ENCODE measurements around the gene PTGES. TPM values are rescaled to one million over a fixed set of nuclear protein-coding genes. Genes with fewer than 3 reads are reported as not detected.

Gene PTGES
- total RNA-seq, 1 donor from 2014 or later, result 0.12 TPM

- Mint-ChIP-seq H3K9me3 (no peaks in the 10 kb centered on the region), H3K4me3 (no peak overlapping the region), H3K27me3 (peaks cover 4% of the 10 kb centered on the region), H3K36me3 (ENCODE audit: low read depth) (no peaks in the 10 kb centered on the region), H3K27ac (no peak overlapping the region), H3K4me1 (peaks cover 2% of the 10 kb centered on the region)
- intact Hi-C loops (cut with micrococcal nuclease), result no loop called here
- DNase-seq, result no peak
Measured at GRCh38 chr9:129746092-129746777, 6.6 kb downstream of the PTGES start.

GRCh38 chr9:129745200-129745599, 7.6 kb downstream of the PTGES start:
- intact Hi-C loops (cut with micrococcal nuclease), result no loop called here
- Mint-ChIP-seq H3K4me1 (peaks cover 2% of the 10 kb centered on the region), H3K27me3 (peaks cover 4% of the 10 kb centered on the region), H3K27ac (no peak overlapping the region), H3K4me3 (no peak overlapping the region), H3K9me3 (no peaks in the 10 kb centered on the region), H3K36me3 (ENCODE audit: low read depth) (no peaks in the 10 kb centered on the region)
- no peak for DNase-seq

- intact Hi-C loops (cut with micrococcal nuclease), result no loop called here
- no peaks in the 10 kb centered on the region for H3K36me3 Mint-ChIP-seq (ENCODE audit: low read depth)
- H3K4me3 Mint-ChIP-seq, result no peak overlapping the region
- H3K27ac Mint-ChIP-seq, result no peak overlapping the region
- DNase-seq, result no peak
- H3K27me3 Mint-ChIP-seq, result peaks cover 5% of the 10 kb centered on the region
- H3K4me1 Mint-ChIP-seq, result peaks cover 9% of the 10 kb centered on the region
- H3K9me3 Mint-ChIP-seq, result no peaks in the 10 kb centered on the region
Measured at GRCh38 chr9:129740666-129741464, 12.0 kb downstream of the PTGES start.

- Mint-ChIP-seq H3K27ac (no peak overlapping the region), H3K4me1 (peaks cover 9% of the 10 kb centered on the region), H3K27me3 (peaks cover 5% of the 10 kb centered on the region), H3K36me3 (ENCODE audit: low read depth) (no peaks in the 10 kb centered on the region), H3K4me3 (no peak overlapping the region), H3K9me3 (no peaks in the 10 kb centered on the region)
- no peak for DNase-seq
- intact Hi-C loops (cut with micrococcal nuclease), result no loop called here
Measured at GRCh38 chr9:129740174-129740573, 12.7 kb downstream of the PTGES start.

GRCh38 chr9:129739432-129739831, 13.4 kb downstream of the PTGES start:
- intact Hi-C loops (cut with micrococcal nuclease), result loop anchor here (5.0 kb wide), 1 partner anchor 498 kb away; no protein-coding TSS in a partner anchor
- no peak overlapping the region for H3K4me3 Mint-ChIP-seq
- H3K4me1 Mint-ChIP-seq, result peaks cover 9% of the 10 kb centered on the region
- H3K27ac Mint-ChIP-seq, result peak overlapping the region; percentile 11
- DNase-seq, result no peak
- peaks cover 5% of the 10 kb centered on the region for H3K27me3 Mint-ChIP-seq
- no peaks in the 10 kb centered on the region for H3K9me3 Mint-ChIP-seq
- H3K36me3 Mint-ChIP-seq (ENCODE audit: low read depth), result no peaks in the 10 kb centered on the region

GRCh38 chr9:129737479-129738274, 15.2 kb downstream of the PTGES start:
- Mint-ChIP-seq H3K36me3 (ENCODE audit: low read depth) (no peaks in the 10 kb centered on the region), H3K27me3 (peaks cover 3% of the 10 kb centered on the region), H3K4me1 (peaks cover 9% of the 10 kb centered on the region), H3K27ac (peak overlapping the region; percentile 81), H3K4me3 (peak overlapping the region; percentile 71), H3K9me3 (no peaks in the 10 kb centered on the region)
- intact Hi-C loops (cut with micrococcal nuclease), result loop anchor here (1.0 to 5.0 kb wide), 3 partner anchors 46 to 500 kb away; no protein-coding TSS in a partner anchor
- peak; percentile 96 for DNase-seq

GRCh38 chr9:129736334-129736733, 16.5 kb downstream of the PTGES start:
- DNase-seq, result no peak
- Mint-ChIP-seq H3K9me3 (no peaks in the 10 kb centered on the region), H3K4me1 (peaks cover 9% of the 10 kb centered on the region), H3K27me3 (peaks cover 5% of the 10 kb centered on the region), H3K36me3 (ENCODE audit: low read depth) (no peaks in the 10 kb centered on the region), H3K4me3 (no peak overlapping the region), H3K27ac (no peak overlapping the region)
- intact Hi-C loops (cut with micrococcal nuclease), result loop anchor here (2.0 to 5.0 kb wide), 2 partner anchors 54 to 501 kb away; no protein-coding TSS in a partner anchor

GRCh38 chr9:129735546-129735945, 17.3 kb downstream of the PTGES start:
- Mint-ChIP-seq H3K9me3 (no peaks in the 10 kb centered on the region), H3K27me3 (peaks cover 7% of the 10 kb centered on the region), H3K27ac (no peak overlapping the region), H3K4me3 (no peak overlapping the region), H3K36me3 (ENCODE audit: low read depth) (no peaks in the 10 kb centered on the region), H3K4me1 (peaks cover 9% of the 10 kb centered on the region)
- intact Hi-C loops (cut with micrococcal nuclease), result loop anchor here (5.0 kb wide), 1 partner anchor 502 kb away; no protein-coding TSS in a partner anchor
- no peak for DNase-seq

- no peaks in the 10 kb centered on the region for H3K9me3 Mint-ChIP-seq
- intact Hi-C loops (cut with micrococcal nuclease), result no loop called here
- DNase-seq, result no peak
- no peaks in the 10 kb centered on the region for H3K36me3 Mint-ChIP-seq (ENCODE audit: low read depth)
- peaks cover 9% of the 10 kb centered on the region for H3K4me1 Mint-ChIP-seq
- H3K4me3 Mint-ChIP-seq, result no peak overlapping the region
- no peak overlapping the region for H3K27ac Mint-ChIP-seq
- H3K27me3 Mint-ChIP-seq, result peaks cover 7% of the 10 kb centered on the region
Measured at GRCh38 chr9:129733632-129733953, 19.2 kb downstream of the PTGES start.

- H3K27me3 Mint-ChIP-seq, result peaks cover 7% of the 10 kb centered on the region
- no peak overlapping the region for H3K4me3 Mint-ChIP-seq
- no peaks in the 10 kb centered on the region for H3K9me3 Mint-ChIP-seq
- intact Hi-C loops (cut with micrococcal nuclease), result no loop called here
- no peaks in the 10 kb centered on the region for H3K36me3 Mint-ChIP-seq (ENCODE audit: low read depth)
- no peak for DNase-seq
- H3K27ac Mint-ChIP-seq, result no peak overlapping the region
- H3K4me1 Mint-ChIP-seq, result peaks cover 6% of the 10 kb centered on the region
Measured at GRCh38 chr9:129732946-129733631, 19.8 kb downstream of the PTGES start.

GRCh38 chr9:129732100-129732499, 20.7 kb downstream of the PTGES start:
- H3K27me3 Mint-ChIP-seq, result peaks cover 8% of the 10 kb centered on the region
- intact Hi-C loops (cut with micrococcal nuclease), result no loop called here

GRCh38 chr9:129731477-129732085, 21.3 kb downstream of the PTGES start:
- Mint-ChIP-seq H3K4me1 (peaks cover 2% of the 10 kb centered on the region), H3K4me3 (no peak overlapping the region), H3K9me3 (no peaks in the 10 kb centered on the region), H3K27me3 (peaks cover 10% of the 10 kb centered on the region), H3K36me3 (ENCODE audit: low read depth) (no peaks in the 10 kb centered on the region), H3K27ac (no peak overlapping the region)
- intact Hi-C loops (cut with micrococcal nuclease), result no loop called here
- DNase-seq, result no peak

More at GRCh38 chr9:129732100-129732499, 20.7 kb downstream of the PTGES start:
- H3K36me3 Mint-ChIP-seq (ENCODE audit: low read depth), result no peaks in the 10 kb centered on the region
- DNase-seq, result no peak
- no peak overlapping the region for H3K4me3 Mint-ChIP-seq
- no peak overlapping the region for H3K27ac Mint-ChIP-seq
- no peaks in the 10 kb centered on the region for H3K9me3 Mint-ChIP-seq
- H3K4me1 Mint-ChIP-seq, result peaks cover 1% of the 10 kb centered on the region

- H3K27ac Mint-ChIP-seq, result no peak overlapping the region
- no peaks in the 10 kb centered on the region for H3K36me3 Mint-ChIP-seq (ENCODE audit: low read depth)
- H3K9me3 Mint-ChIP-seq, result no peaks in the 10 kb centered on the region
- DNase-seq, result no peak
- peaks cover 10% of the 10 kb centered on the region for H3K27me3 Mint-ChIP-seq
- H3K4me1 Mint-ChIP-seq, result peaks cover 4% of the 10 kb centered on the region
- intact Hi-C loops (cut with micrococcal nuclease), result loop anchor here (5.0 kb wide), 1 partner anchor 86 kb away; the partner anchor contains the start of gene ASB6
- no peak overlapping the region for H3K4me3 Mint-ChIP-seq
Measured at GRCh38 chr9:129728744-129729143, 24.1 kb downstream of the PTGES start.
